Right ventricle myocardium inferior (tissue), 1 donor: ENCODE data around the gene PTAFR. TPM values are rescaled to one million over a fixed set of nuclear protein-coding genes. Genes with fewer than 3 reads are reported as not detected.

ENCODE experiments used
- ATAC-seq: fragments of 200-7000 bp; cut with Tn5 transposase; one replicate; pipeline ENCODE4 v1.9.1; 2020; ENCODE audit warnings: mild to moderate bottlenecking, moderate library complexity
- DNase-seq: peaks from one replicate; pipeline ENCODE4 v3.0.0; 2021; ENCODE audit errors: missing footprints
- intact Hi-C: fragments of 100-400 bp; cut with DNase I; formaldehyde crosslinking; loops from one replicate; pipeline ENCODE4 v1.11.0; 2022
- total RNA-seq: library from RNA; stranded (reverse); fragmentation: NEBNext Ultra II Directional; extraction: Animal tissue kit (Norgen Biotek cat#: 25700); gene quantifications from one replicate; pipeline ENCODE4 v1.2.1, GENCODE V29; 2021
- donor health status: DM: no; HTN: yes; CAD: no; lungs with severe emphysema.

PTAFR gene
- total RNA-seq, 1 donor from 2014 or later = 2.7 TPM

GRCh38 chr1:28130901-28131300 is 45.6 kb downstream of the PTAFR start:
- ATAC-seq (no peak), DNase-seq (no peak)
- intact Hi-C loops = no loop called here

- intact Hi-C loops = no loop called here
- DNase-seq (no peak), ATAC-seq (no peak)
These were observed 47.3 kb downstream of the PTAFR start for GRCh38 chr1:28129150-28129549.

- no peak for ATAC-seq
These were observed 48.8 kb downstream of the PTAFR start for GRCh38 chr1:28127617-28128257.

GRCh38 chr1:28126783-28127490 is 49.6 kb downstream of the PTAFR start:
- DNase-seq (no peak), ATAC-seq (no peak)
- intact Hi-C loops = no loop called here

More at GRCh38 chr1:28127617-28128257, 48.8 kb downstream of the PTAFR start:
- DNase-seq = no peak
- intact Hi-C loops = no loop called here

GRCh38 chr1:28126212-28126611 is 50.3 kb downstream of the PTAFR start:
- intact Hi-C loops = no loop called here
- ATAC-seq = no peak
- no peak for DNase-seq

- ATAC-seq (no peak), DNase-seq (no peak)
- intact Hi-C loops = no loop called here
These were observed 53.0 kb downstream of the PTAFR start for GRCh38 chr1:28123461-28123961.

GRCh38 chr1:28122183-28122582 is 54.3 kb downstream of the PTAFR start:
- no peak for ATAC-seq
- intact Hi-C loops = no loop called here
- DNase-seq = no peak

GRCh38 chr1:28119556-28119955 is 56.9 kb downstream of the PTAFR start:
- intact Hi-C loops = no loop called here
- DNase-seq (no peak), ATAC-seq (no peak)

GRCh38 chr1:28118640-28119307 is 57.7 kb downstream of the PTAFR start:
- no peak for DNase-seq
- no peak for ATAC-seq
- intact Hi-C loops = no loop called here

GRCh38 chr1:28115267-28115666 is 61.2 kb downstream of the PTAFR start:
- ATAC-seq (no peak), DNase-seq (peak; percentile 73)
- intact Hi-C loops = no loop called here

- DNase-seq (no peak), ATAC-seq (no peak)
- intact Hi-C loops = no loop called here
These were observed 61.6 kb downstream of the PTAFR start for GRCh38 chr1:28114844-28115243.

GRCh38 chr1:28113242-28113572 is 63.3 kb downstream of the PTAFR start:
- intact Hi-C loops = no loop called here
- DNase-seq (no peak), ATAC-seq (no peak)

GRCh38 chr1:28112388-28113241 is 63.9 kb downstream of the PTAFR start:
- ATAC-seq (peak; percentile 54), DNase-seq (no peak)
- intact Hi-C loops = no loop called here

GRCh38 chr1:28111157-28111556 is 65.3 kb downstream of the PTAFR start:
- intact Hi-C loops = no loop called here
- peak; percentile 38 for ATAC-seq
- no peak for DNase-seq

GRCh38 chr1:28110555-28110954 is 65.9 kb downstream of the PTAFR start:
- DNase-seq (no peak), ATAC-seq (no peak)
- intact Hi-C loops = no loop called here

- intact Hi-C loops = no loop called here
- DNase-seq (no peak), ATAC-seq (no peak)
These were observed 66.9 kb downstream of the PTAFR start for GRCh38 chr1:28109639-28110038.

- intact Hi-C loops = no loop called here
- DNase-seq = no peak
- no peak for ATAC-seq
These were observed 68.5 kb downstream of the PTAFR start for GRCh38 chr1:28108001-28108400.

- intact Hi-C loops = no loop called here
- no peak for DNase-seq
- ATAC-seq = peak; percentile 34
These were observed 71.5 kb downstream of the PTAFR start for GRCh38 chr1:28104866-28105467.

- intact Hi-C loops = no loop called here
- no peak for ATAC-seq
- DNase-seq = no peak
These were observed 74.3 kb downstream of the PTAFR start for GRCh38 chr1:28102189-28102588.
